GM20431 (cell line): ENCODE measurements around the gene NDUFA11.

ENCODE experiments used
- in situ Hi-C: fragments of 300-500 bp; cut with MseI, MboI; formaldehyde crosslinking; loops from one replicate; pipeline ENCODE4 v1.15.0; 2020; ENCODE audit warnings: low sequenced_read_pairs; ENCODE audit not compliant: unreplicated experiment

Gene NDUFA11

DNA sequence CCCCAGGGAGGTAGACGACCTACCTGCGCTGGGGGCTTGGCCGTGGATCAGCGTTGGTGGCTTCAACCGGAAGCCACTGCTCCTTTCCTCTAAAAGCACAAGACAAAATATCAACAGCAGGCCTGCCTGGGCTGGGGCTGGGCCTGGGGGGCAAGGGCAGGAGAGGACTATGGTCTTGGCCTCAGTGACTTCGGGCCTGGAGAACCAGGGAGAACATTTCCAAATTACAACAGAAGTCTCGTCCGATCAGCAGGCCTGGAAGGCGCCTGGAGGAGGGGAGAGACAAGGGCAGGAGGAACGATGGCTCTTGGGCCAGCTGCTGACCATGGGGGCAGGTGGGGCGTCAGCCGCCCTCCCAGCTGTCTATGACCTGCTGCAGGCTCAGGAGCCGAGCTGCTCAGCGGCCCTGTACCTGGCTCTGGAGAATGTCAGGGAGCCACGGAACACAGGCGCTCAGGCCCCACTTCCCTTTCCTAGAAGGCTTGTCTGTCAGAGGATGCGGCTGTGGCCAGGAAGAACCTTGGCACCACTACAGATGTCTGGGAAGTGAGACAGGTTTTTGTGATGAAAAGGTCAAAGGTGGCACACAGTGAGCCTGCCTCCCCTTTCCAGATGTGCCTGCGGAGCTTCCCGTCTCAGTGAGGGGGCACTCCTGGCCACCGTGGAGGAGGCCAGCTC, 29.9 kb upstream of the NDUFA11 start:
- in situ Hi-C loops, result no loop called here

DNA sequence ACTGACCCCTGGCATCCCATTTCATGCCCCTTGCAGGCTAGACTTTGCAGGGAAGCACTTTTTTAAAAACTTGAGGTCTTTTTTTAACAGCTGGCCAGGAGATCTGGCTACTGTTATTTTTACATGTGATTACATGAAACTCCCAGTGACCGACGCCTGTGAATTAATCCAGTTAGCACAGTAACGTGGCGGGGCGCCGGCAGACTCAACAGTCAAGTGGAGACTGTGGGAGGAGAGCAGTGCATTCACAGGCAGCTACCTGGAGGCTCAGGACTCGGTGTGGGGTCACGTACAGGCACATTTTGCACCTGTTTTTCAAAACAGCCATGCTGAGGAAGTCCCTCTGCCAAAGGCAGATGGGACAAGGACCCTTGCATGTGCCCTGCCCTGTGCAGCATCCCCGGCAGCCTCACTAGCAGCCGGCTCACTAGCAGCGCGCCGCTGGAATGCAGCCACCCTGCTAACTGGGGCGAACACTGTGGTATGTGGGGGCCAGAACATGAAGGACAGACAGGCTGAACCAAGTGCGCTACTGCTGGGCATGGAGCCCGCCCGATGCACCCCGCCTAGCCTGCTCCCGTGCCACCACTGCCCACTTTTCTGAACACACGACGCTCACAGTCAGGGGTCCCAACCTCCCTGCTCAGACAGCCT, 29.1 kb upstream of the NDUFA11 start:
- in situ Hi-C loops, result no loop called here

DNA sequence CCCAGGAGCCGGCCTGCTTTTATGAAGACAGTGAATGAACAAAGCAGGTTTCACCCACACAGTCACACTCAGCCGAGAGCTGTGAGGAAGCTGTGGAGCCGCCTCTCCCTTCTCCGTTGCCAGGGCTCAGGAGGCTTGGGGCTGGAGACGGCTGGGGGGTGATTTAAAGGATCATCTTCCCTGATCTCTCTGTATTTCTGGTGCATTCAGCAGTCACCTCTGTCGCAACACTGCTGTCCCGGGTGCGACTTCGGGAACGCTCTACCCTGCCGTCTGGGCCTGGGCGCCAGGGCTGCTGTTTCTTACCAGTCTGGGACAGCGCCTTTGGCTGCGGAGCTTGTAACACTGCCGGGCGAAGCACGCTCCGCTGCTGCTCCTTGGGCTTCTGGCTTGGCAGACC, 28.6 kb upstream of the NDUFA11 start:
- in situ Hi-C loops, result no loop called here

DNA sequence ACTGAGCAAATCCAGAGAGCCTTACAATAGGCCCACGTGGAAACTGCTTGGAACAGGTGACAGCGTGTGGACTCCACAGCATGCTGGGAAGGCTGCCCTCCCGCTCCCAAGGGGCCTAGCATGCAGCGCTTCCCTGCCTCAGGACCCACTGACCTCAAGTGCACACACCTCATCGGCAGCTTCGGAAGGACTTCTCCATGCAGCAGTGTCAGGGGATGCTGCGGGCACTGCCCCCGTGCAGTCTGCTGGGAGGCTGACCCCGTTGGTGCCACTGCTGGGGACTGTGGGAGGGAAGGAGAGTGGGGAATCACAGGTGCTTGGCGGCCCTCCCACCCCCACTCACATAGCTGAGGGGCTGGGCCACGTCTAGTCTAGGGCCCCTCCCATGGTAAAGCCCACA, 27.7 kb upstream of the NDUFA11 start:
- in situ Hi-C loops, result no loop called here

DNA sequence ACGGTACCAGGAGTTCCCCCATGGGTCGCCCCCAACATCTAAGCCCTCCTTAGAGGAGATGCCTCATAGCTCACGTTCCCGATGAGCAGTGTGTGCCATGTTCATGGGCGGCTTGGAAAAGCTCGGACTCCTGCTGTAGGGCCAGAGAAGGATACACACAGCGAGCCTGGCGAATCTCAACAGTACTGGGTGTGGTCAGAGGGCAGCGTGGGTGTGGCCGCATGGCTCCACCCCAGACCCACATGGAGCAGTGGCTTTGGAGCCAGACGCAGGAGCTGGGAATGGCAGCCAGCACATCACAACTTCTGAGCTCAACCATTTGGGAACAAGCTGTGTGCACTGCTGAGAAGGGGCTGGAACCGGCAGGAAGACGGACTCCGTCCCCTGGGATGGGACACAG, 26.0 kb upstream of the NDUFA11 start:
- in situ Hi-C loops, result no loop called here

DNA sequence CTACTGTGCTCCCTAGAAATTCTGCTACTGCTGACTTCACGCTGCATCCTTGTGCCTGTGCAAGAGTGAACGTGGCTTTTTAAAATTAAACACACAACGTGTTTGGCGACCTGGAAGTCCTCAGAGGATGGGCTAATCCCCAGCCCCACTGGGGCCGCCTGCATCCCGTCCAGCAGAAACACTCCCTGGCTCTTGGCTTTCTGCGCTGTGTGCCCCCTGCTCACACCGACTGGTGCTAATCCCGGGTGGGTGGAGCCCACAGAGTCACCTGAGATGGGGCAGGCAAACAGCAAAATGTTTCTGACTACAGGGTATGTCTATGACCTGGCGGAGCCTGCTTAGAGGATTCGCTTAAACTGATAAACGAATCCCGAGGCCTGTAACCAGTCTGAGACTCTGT, 25.6 kb upstream of the NDUFA11 start:
- in situ Hi-C loops, result no loop called here

DNA sequence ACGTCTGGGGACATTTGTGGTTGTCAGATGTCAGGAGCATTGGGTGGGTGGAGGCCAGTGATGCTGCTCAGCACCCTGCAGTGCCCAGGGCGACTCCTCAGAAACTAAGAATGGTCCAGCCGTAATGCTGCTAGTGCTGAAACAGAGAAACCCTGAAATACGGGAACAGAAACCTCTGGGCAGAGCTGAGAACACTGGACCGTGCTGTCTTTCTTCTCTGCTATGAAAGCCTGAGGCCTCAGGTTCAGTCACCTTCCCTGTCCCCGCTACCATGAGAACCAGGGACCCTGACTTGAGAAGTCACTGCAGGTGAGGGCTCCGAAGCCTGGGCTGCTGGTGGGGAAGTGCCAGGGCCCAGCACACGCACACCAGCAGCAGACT, 23.8 kb upstream of the NDUFA11 start:
- in situ Hi-C loops, result no loop called here

DNA sequence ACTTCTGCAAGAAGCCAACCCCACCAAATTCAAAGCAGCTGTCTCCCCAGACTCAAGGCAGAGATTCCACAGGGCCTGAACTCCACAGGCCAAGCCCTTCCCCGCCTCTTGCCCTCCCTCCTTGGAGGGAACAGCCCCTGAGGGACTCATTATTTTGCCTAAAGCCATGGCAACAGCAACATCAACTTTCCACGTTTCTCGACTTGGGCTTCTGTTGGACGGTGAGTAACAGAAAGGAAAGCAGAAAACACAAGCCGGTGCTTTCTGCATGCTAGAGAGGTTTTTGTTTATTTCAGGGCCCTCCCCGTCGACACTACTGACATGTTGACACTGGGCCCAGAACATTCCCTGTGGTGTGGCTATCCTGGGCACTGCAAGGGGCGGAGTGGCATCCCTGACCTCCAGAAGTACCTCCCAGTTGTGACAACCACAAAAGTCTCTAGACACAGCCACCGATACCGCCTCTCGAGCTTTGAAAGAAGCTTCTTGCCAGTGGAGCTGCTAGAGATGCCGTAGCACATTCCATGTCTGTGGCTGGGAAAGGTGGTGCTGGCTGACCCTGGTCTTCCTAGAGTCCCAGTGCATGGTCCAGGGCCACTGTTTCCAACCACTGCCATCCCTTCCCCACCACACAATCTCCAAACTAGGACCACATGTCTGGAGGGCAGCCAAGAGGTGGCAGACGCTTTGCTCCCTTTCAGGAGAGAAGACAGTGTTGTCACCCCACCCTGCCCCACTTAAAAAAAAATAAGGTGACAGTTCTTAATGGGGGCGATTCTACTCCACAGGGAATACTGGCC, 23.3 kb upstream of the NDUFA11 start:
- in situ Hi-C loops, result no loop called here

DNA sequence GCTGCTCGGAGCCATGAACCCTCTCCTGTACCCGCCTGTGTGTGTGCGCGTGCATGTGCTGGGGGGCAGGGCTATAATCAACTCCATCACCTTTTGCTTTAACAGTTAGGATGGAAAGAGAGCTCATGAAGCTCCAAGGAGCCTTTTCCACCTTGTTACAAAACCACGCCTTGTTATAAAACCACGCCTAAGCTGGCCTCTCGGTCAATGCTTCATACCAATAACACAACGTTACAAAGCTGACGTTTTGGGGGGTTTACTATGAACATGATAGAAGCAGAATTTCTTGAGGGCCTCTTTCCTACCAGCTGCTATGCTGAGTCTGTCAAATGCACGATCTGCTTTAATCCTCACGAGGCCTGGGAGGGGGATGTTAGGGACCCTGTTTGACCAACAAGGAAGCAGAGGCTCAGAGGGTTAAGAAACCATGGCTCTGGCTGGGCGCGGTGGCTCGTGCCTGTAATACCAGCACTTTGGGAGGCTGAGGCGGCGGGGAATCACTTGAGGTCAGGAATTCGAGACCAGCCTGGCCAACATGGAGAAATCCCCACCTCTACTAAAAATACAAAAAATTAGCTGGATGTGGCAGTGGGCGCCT, 22.3 kb upstream of the NDUFA11 start:
- in situ Hi-C loops, result no loop called here

DNA sequence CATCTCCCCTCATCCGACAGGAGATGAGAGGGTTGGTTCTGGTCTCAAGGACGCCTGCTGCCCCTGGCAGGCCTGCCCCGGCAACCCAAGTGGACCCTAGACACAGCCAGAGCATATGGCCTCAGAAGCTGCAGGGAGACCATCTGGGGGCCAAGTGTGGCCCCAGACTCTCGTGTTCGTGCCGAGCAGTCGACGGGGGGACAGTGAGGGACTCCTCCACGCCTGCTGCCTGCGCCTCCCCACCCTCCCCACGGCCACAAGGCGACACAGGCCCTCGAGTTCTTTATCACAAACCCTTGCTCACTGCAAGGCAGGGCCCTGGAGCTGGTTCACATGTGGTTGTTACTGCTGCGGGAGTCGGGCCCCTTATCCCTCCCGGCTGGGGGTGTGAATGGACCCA, 19.8 kb upstream of the NDUFA11 start:
- in situ Hi-C loops, result no loop called here

DNA sequence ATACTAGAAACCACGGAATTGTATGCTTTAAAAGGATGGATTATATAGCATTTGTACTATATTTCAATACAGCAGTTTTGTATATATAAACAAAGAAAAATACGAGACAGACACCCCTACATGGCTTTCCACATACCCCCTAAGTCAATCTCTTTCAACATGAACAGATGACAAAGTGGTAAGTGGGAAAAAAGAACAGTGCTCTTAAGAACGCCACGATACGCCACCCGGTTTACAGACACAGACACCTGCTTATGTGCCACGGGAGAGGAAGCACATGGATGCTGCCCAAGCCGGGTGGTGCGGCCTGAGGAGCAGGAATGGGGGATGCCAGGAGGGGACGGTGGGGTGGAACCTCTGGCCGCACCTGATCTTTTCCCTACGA, 18.6 kb upstream of the NDUFA11 start:
- in situ Hi-C loops, result no loop called here

DNA sequence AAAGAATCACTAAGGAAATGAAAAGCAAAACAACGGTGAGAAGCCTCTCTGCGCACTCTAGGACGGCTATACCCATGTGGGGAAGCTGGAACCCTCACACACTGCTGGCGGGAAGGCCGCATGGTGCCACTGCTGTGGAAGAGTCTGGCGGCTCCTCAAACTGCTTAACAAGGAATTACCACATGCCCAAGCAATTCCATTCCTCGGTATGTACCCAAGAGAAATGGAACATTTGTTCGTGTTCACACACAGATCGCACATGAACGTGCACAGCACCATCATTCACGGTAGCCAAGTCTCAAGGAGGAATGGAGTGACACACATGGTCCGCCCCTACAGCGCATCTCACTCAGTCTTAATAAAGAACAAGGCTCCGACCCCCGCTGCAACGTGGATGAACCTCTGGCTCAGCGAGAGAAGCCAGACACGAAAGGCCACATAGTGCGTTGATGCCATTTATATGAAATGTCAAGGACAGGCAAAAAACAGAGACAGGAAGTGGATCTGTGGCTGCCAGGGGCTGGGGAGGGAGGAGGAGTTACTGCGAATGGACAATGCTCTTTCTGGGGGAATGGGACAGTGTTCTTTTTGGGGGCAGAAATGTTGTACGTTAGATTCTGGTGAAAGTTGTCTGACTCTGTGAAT, 18.0 kb upstream of the NDUFA11 start:
- in situ Hi-C loops, result no loop called here

DNA sequence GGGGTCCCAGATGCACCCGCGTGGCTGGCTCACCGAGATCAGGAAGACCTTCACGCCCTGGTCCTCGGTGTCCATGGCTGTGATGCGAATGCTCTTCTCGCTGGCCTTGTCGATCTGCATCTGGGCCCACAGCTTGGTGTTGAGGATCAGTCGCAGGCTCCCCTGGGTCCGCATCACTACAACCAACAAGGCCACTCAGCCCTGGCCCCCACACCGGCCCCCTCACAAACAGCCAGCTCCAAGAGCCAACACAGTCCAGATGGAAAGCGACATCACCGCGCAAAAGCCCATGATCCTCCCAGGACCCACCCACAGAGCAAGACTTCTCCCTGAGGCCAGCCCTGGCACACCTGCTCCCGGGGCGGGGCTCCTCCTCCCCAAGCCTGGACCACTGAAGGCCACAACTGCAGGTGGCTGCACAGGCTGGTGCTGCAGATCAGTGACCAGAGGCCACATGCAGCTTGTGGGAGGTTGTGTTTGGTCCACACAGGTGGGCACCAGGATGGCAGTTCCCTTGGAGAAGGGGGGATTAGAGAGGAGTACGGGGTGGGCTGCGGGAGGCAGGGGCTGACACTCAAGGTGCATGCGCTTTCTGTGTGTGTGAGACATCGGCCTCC, 15.0 kb upstream of the NDUFA11 start:
- in situ Hi-C loops, result no loop called here

DNA sequence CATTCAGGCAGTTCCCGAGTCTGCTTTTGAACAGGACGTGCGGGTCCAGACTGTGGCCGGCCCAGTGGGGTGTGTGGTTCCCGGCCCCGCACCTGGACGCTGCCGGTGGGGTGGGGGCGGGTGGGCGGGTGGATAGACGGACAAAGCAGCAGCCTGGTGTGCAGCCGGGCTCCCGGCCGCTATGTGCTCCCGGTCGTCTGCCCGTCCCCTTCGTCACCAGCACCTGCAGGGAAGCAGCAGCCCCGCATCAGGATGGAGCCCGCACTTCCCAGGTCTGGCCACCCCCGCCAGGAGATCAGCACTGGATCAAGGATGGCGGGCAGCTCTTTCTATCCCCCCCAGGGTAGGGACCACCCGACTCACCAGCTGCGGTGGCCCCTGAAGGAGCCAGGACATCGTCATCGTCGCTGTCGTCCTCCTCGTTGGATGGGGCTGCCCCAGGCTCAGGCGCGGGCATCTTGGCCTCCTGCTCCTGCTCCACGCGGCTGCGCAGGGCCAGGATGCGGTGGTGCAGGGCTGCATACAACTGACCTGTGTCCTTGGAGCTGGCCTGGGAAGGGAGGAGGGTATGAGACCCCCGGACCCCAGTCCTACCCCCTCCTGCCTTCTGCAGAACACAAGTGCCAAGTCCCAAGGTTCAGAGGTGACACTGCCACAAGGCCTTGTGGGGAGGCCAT, 14.0 kb upstream of the NDUFA11 start:
- in situ Hi-C loops, result no loop called here

DNA sequence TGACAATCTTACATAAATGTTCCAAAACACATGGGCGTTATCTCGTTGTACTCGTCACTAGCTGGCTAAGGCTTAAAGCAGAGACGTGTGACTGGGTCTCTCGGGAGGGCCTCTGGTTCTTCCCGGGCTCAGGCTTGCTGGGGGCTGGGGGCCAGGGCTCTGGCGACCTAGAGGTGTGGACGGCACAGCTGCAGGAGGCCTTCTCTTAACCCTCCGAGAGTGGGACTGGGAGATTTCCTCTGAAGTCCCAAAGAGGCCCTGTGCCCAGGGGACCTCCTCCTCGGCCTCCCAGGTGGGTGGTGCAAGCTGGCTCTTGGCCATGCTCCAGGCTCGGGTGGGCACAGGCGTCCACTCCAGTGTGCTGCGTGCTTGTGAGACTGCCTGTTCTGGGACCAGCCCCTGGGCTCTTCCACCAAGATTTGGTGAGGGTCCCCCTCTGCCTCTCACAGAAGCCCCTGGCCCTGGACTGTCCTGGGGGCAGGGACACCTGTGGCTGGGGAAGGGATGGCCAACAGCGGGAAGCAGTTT, 12.7 kb upstream of the NDUFA11 start:
- in situ Hi-C loops, result no loop called here

DNA sequence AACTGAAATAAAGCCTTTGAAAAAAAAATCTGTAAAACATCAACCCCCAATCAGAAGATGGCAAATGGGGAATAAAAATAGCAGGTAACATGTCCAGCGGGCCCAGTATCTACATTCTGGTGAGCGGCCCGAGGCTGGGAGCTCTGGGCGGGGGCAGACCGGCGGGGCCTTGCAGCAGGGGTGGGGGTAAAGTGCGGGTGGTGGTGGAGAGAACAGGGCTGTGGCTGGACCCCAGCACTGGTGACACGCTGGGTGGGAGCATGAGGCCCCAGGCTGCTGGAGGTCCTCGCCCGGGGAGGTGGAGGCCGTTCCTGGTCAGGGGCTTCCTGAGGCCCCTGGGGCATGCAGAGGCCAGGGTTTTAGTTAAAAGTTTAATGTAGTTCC, 12.2 kb upstream of the NDUFA11 start:
- in situ Hi-C loops, result no loop called here

DNA sequence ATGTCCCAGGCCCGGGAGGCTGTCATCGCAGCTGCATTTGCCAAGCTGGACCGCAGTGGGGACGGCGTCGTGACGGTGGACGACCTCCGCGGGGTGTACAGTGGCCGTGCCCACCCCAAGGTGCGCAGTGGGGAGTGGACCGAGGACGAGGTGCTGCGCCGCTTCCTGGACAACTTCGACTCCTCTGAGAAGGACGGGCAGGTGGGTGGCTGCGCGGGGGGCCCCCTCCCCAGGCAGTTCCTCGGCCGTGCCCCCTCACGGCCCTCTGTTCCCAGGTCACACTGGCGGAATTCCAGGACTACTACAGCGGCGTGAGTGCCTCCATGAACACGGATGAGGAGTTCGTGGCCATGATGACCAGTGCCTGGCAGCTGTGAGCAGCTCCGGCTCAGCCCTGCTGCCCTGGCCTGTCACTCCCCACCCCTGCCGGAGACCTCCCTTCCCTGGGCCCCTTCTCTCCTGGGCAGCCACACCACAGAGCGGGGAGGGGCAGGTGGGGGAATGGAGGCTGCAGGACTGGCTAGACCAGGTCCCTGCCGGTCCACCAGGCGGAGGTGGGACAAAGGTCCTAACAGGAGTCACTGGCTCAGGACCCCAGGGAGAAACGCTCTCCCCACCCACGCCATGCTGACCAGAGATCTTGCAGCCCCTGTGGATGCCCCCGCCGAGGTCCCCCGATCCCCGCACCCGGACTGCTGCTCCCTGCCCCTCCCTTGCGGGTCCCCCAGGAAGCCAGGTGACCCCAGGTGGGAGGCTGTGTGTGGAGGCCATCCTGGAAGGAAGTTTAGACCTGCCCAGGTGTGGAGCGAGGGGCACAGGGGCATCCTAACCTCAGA, 11.6 kb upstream of the NDUFA11 start:
- in situ Hi-C loops, result no loop called here

DNA sequence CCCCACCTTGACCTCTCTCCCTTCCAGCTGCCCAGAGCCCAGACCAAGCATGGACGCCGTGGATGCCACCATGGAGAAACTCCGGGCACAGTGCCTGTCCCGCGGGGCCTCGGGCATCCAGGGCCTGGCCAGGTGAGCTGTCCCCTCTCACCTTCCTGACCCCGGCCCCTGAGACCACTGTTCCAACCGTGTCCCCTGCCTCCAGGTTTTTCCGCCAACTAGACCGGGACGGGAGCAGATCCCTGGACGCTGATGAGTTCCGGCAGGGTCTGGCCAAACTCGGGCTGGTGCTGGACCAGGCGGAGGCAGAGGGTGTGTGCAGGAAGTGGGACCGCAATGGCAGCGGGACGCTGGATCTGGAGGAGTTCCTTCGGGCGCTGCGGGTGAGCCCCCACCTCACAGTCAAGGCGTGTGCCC, 10.8 kb upstream of the NDUFA11 start:
- in situ Hi-C loops, result no loop called here
